Ishikawa (cell line): ENCODE measurements around the gene TRPM1.

Experiments
- CEBPB ChIP-seq: IDR thresholded peaks from 2 replicates; pipeline ENCODE4 v1.6.1; 2012
- CREB1 ChIP-seq: IDR thresholded peaks from 2 replicates; pipeline ENCODE4 v1.6.1; 2012; ENCODE audit warnings: low read depth
- EGR1 ChIP-seq: IDR thresholded peaks from 2 replicates; pipeline ENCODE4 v1.6.1; 2012
- EP300 ChIP-seq: IDR thresholded peaks from 2 replicates; pipeline ENCODE4 v1.6.1; 2012; ENCODE audit warnings: borderline replicate concordance
- FOXM1 ChIP-seq: IDR thresholded peaks from 2 replicates; pipeline ENCODE4 v1.6.1; 2012; ENCODE audit warnings: low read depth, borderline replicate concordance
- MAX ChIP-seq: IDR thresholded peaks from 2 replicates; pipeline ENCODE4 v1.6.1; 2012
- NFIC ChIP-seq: IDR thresholded peaks from 2 replicates; pipeline ENCODE4 v1.6.1; 2012
- RAD21 ChIP-seq: IDR thresholded peaks from 2 replicates; pipeline ENCODE4 v1.6.1; 2012; ENCODE audit warnings: low read depth
- REST ChIP-seq: IDR thresholded peaks from 2 replicates; pipeline ENCODE4 v1.6.1; 2012; ENCODE audit warnings: low read depth, mild to moderate bottlenecking
- TAF1 ChIP-seq: IDR thresholded peaks from 2 replicates; pipeline ENCODE4 v1.6.1; 2012; ENCODE audit warnings: low read depth, mild to moderate bottlenecking
- TCF12 ChIP-seq: IDR thresholded peaks from 2 replicates; pipeline ENCODE4 v1.6.1; 2012; ENCODE audit warnings: low read depth
- TEAD4 ChIP-seq: IDR thresholded peaks from 2 replicates; pipeline ENCODE4 v1.6.1; 2012
- YY1 ChIP-seq: IDR thresholded peaks from 2 replicates; pipeline ENCODE4 v1.6.1; 2012; ENCODE audit warnings: low read depth
- ZBTB7A ChIP-seq: IDR thresholded peaks from 2 replicates; pipeline ENCODE4 v1.6.1; 2012; ENCODE audit warnings: low read depth
- TF ChIP-seq, protein P1 (sequence below): IDR thresholded peaks from 2 replicates; pipeline ENCODE4 v1.6.1; 2012

Gene TRPM1

DNA sequence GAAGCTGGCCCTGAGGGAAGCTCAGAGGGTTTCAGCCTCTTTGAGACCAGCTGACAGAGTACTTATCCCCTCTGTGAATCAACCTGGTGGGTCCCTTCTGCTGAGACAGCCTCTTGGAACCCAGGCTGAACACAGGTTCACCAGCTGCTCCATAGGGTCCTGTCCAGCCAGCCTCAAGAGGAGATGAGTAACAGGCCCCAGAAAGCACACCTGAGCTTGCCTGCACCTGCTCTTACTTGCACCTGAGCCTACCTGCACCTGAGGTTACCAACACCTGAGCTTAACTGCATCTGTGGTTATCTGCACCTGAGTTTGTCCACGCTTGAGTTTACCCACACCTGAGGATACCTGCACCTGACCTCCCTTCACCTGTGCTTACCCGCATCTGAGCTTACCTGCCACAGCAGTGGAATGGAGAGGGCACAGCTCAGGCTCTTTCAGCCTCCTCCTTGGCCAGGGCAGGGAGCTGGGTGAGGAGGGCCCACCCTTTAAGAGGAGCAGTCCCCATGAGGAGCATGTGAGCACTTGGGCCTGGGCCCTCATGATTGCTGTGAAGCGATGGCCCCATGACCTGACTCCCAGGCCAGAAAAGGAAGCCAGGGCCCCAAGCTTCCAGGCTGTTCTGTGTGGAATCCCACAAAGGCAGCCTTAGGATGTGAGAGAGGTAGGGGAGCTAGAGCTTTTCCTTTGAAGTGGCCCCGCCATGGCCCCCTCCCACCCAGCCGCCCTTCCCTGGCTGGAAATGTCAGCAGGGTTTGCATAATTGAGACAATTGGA lies at the start of gene TRPM1:
TSS of gene TRPM1 (minus strand) at position 464 of the 777 bp plus-strand sequence. CDS start 20,370 bp downstream, outside the sequence.
- TF ChIP-seq EP300, result no peak
- TF ChIP-seq TCF12, result no peak
- no peak for TF ChIP-seq FOXM1
- TF ChIP-seq CEBPB, result no peak
- TF ChIP-seq CREB1, result no peak
- TF ChIP-seq ZBTB7A, result no peak
- TF ChIP-seq TEAD4, result no peak
- TF ChIP-seq REST, result no peak
- no peak for TF ChIP-seq RAD21
- no peak for TF ChIP-seq YY1
- TF ChIP-seq EGR1, result no peak
- TF ChIP-seq TAF1, result no peak
- no peak for TF ChIP-seq MAX
- no peak for TF ChIP-seq NFIC
- TF ChIP-seq, protein P1, sequence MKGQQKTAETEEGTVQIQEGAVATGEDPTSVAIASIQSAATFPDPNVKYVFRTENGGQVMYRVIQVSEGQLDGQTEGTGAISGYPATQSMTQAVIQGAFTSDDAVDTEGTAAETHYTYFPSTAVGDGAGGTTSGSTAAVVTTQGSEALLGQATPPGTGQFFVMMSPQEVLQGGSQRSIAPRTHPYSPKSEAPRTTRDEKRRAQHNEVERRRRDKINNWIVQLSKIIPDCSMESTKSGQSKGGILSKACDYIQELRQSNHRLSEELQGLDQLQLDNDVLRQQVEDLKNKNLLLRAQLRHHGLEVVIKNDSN, result no peak

- no peak for TF ChIP-seq YY1
- TF ChIP-seq NFIC, result no peak
- TF ChIP-seq RAD21, result no peak
- no peak for TF ChIP-seq REST
- no peak for TF ChIP-seq MAX
- no peak for TF ChIP-seq FOXM1
- no peak for TF ChIP-seq TCF12
- TF ChIP-seq EGR1, result no peak
- no peak for TF ChIP-seq CEBPB
- TF ChIP-seq, protein P1, result no peak
- no peak for TF ChIP-seq TAF1
These were observed 49.3 kb upstream of the TRPM1 start for GRCh38 chr15:31150732-31151231.

DNA sequence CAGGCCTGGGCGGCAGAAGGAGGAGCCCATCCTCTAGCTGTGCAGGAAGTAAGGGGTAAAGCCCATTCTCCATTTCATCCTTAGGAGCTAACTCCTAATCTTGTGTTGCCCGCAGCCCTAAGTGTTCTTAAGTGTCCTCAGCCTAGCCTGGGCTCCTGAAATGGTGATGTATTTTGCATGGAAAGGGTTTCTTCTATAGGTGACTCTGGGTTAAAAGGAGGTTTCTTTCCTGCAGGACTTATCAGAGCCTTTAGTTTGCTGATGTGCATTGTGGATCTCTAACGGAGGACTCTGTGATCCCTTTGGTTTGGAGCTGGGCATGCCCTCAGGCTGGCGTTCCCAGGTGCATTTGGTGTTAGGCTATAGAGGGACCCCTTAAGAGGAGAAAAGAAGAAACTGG lies 48.5 kb upstream of the TRPM1 start:
- no peak for TF ChIP-seq RAD21
- no peak for TF ChIP-seq REST
- no peak for TF ChIP-seq TAF1
- TF ChIP-seq, protein P1, result no peak
- TF ChIP-seq EP300, result no peak
- no peak for TF ChIP-seq NFIC
- no peak for TF ChIP-seq ZBTB7A

GRCh38 chr15:31149088-31149505 lies 47.6 kb upstream of the TRPM1 start:
- TF ChIP-seq MAX, result no peak
